Hepatocyte (in vitro differentiated cells): ENCODE data around the gene ENAH. TPM values are rescaled to one million over a fixed set of nuclear protein-coding genes. Genes with fewer than 3 reads are reported as not detected.

Source experiments
- DNase-seq: peaks from one replicate; pipeline ENCODE4 v3.0.0-alpha.2; 2016; ENCODE audit warnings: low spot score
- H2AFZ ChIP-seq: fragments of 200-600 bp; sonication (generic); 2 replicates; pipeline ENCODE4 v1.6.0; 2016; ENCODE audit warnings: antibody characterized with exemption, mild to moderate bottlenecking
- H3K27ac ChIP-seq: fragments of 200-600 bp; sonication (generic); 2 replicates; pipeline ENCODE4 v1.5.1; 2016; ENCODE audit warnings: mild to moderate bottlenecking
- H3K27me3 ChIP-seq: fragments of 200-600 bp; sonication (generic); 2 replicates; pipeline ENCODE4 v1.6.1; 2016
- H3K36me3 ChIP-seq: fragments of 200-600 bp; sonication (generic); replicated peaks from 2 replicates; pipeline ENCODE4 v1.5.1; 2016; ENCODE audit warnings: low read depth; ENCODE audit not compliant: insufficient read depth
- H3K4me1 ChIP-seq: fragments of 200-600 bp; sonication (generic); 2 replicates; pipeline ENCODE4 v1.5.1; 2016; ENCODE audit warnings: mild to moderate bottlenecking, moderate library complexity; ENCODE audit not compliant: insufficient read depth
- H3K4me2 ChIP-seq: fragments of 200-600 bp; sonication (generic); 2 replicates; pipeline ENCODE4 v1.6.0; 2016
- H3K4me3 ChIP-seq: fragments of 200-600 bp; sonication (generic); 2 replicates; pipeline ENCODE4 v1.5.1; 2016; ENCODE audit warnings: mild to moderate bottlenecking
- H3K79me2 ChIP-seq: fragments of 200-600 bp; sonication (generic); 2 replicates; pipeline ENCODE4 v1.6.0; 2017; ENCODE audit warnings: mild to moderate bottlenecking
- H3K9me2 ChIP-seq: fragments of 200-600 bp; sonication (generic); replicated peaks from 2 replicates; pipeline ENCODE4 v1.6.0; 2017; ENCODE audit warnings: mild to moderate bottlenecking; ENCODE audit not compliant: insufficient read depth
- H3K9me3 ChIP-seq: fragments of 200-600 bp; sonication (generic); 2 replicates; pipeline ENCODE4 v1.5.1; 2016; ENCODE audit warnings: low read depth, mild to moderate bottlenecking
- H4K20me1 ChIP-seq: fragments of 200-600 bp; sonication (generic); 2 replicates; pipeline ENCODE4 v1.6.0; 2016; ENCODE audit warnings: mild to moderate bottlenecking; ENCODE audit not compliant: insufficient read depth, poor library complexity, severe bottlenecking
- CTCF ChIP-seq: fragments of 200-600 bp; sonication (generic); IDR thresholded peaks from 2 replicates; pipeline ENCODE4 v1.5.1; 2016; ENCODE audit warnings: antibody characterized with exemption, mild to moderate bottlenecking; ENCODE audit not compliant: poor library complexity
- EZH2 ChIP-seq: fragments of 200-600 bp; sonication (generic); IDR thresholded peaks from 2 replicates; pipeline ENCODE4 v1.6.1; 2016; ENCODE audit warnings: antibody characterized with exemption, mild to moderate bottlenecking, borderline replicate concordance
- EZH2phosphoT487 ChIP-seq: fragments of 200-600 bp; sonication (generic); IDR thresholded peaks from one replicate; pipeline ENCODE4 v1.6.1; 2018; ENCODE audit warnings: antibody characterized with exemption, mild to moderate bottlenecking, low read depth, moderate library complexity; ENCODE audit not compliant: unreplicated experiment, severe bottlenecking
- WGBS: methylation state at CpG from one replicate; pipeline ENCODE4 v1.1.6; 2016; ENCODE audit warnings: low lambda C conversion rate; ENCODE audit errors: missing lambda C conversion rate; 5-methylcytosine and 5-hydroxymethylcytosine counted together
- polyA plus RNA-seq: library from polyadenylated mRNA; unstranded; fragments of >200 nt; fragmentation: Nextera tagmentation; extraction: Ambion mirVana; gene quantifications from 2 replicates; pipeline ENCODE4 v1.2.1, GENCODE V29; 2016
- total RNA-seq: library from RNA; depleted of rRNA; stranded (reverse); fragments of >200 nt; gene quantifications from 2 replicates; pipeline ENCODE4 v1.2.3, GENCODE V29; 2014

ENAH gene
- total and polyA plus RNA-seq, 2 experiments from 2014 or later: 51.3 to 115 TPM

- Histone ChIP-seq H3K79me2 (no peaks in the 10 kb centered on the region), H3K27ac (no peak overlapping the region), H2AFZ (no peak overlapping the region), H3K36me3 (no peaks in the 10 kb centered on the region), H3K4me2 (no peak overlapping the region), H3K4me3 (no peak overlapping the region), H4K20me1 (no peaks in the 10 kb centered on the region), H3K4me1 (no peaks in the 10 kb centered on the region), H3K9me2 (no peaks in the 10 kb centered on the region), H3K9me3 (no peaks in the 10 kb centered on the region), H3K27me3 (no peaks in the 10 kb centered on the region)
- 96% methylated on average over 2 of the region's 2 CpGs for WGBS
- TF ChIP-seq EZH2phosphoT487 (no peak), EZH2 (no peak), CTCF (no peak)
- no peak for DNase-seq
Observed at GRCh38 chr1:225486856-225487255, 166.1 kb downstream of the ENAH start.

GRCh38 chr1:225485991-225486530 is 166.9 kb downstream of the ENAH start:
- H3K4me1 ChIP-seq: no peaks in the 10 kb centered on the region
- no peaks in the 10 kb centered on the region for H3K79me2 ChIP-seq
- H4K20me1 ChIP-seq: no peaks in the 10 kb centered on the region
- no peak overlapping the region for H2AFZ ChIP-seq
- no peaks in the 10 kb centered on the region for H3K9me2 ChIP-seq
- H3K4me3 ChIP-seq: no peak overlapping the region
- no peak for DNase-seq
- H3K36me3 ChIP-seq: no peaks in the 10 kb centered on the region
- H3K4me2 ChIP-seq: no peak overlapping the region
- H3K27ac ChIP-seq: no peak overlapping the region
- WGBS: 94% methylated on average over 6 of the region's 6 CpGs
- no peak for TF ChIP-seq EZH2
- no peak for TF ChIP-seq CTCF
- TF ChIP-seq EZH2phosphoT487: no peak
- no peaks in the 10 kb centered on the region for H3K9me3 ChIP-seq
- no peaks in the 10 kb centered on the region for H3K27me3 ChIP-seq

GRCh38 chr1:225485226-225485625 is 167.7 kb downstream of the ENAH start:
- TF ChIP-seq EZH2 (no peak), EZH2phosphoT487 (no peak), CTCF (no peak)
- Histone ChIP-seq H3K27me3 (no peaks in the 10 kb centered on the region), H3K9me2 (no peaks in the 10 kb centered on the region), H3K9me3 (no peaks in the 10 kb centered on the region), H3K4me2 (no peak overlapping the region), H2AFZ (no peak overlapping the region), H4K20me1 (no peaks in the 10 kb centered on the region), H3K4me3 (no peak overlapping the region), H3K79me2 (no peaks in the 10 kb centered on the region), H3K36me3 (no peaks in the 10 kb centered on the region), H3K4me1 (no peaks in the 10 kb centered on the region), H3K27ac (no peak overlapping the region)
- WGBS: 76% methylated on average over 3 of the region's 3 CpGs
- DNase-seq: no peak
